ENCODE data around the gene FXYD2.

DNA sequence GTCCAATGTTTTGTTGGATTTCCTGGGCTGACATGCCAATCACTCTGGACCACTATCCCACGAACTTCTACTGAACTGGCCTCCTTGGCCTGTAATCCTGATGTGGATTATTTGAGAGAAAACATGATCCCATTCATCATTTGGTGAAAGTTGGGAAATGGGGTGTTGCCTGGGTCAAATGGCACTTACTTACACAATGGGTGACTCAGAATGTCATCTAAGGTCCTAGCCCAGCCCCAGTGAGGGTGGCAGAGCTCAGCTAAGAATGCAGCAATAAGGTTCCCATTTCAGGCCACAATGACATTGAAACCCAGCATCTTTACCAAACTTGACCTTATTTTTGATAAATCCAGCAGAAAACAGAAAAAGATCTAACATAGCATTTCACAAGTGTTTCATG, 19.5 kb downstream of the FXYD2 start:
- no peak for TF ChIP-seq POLR2AphosphoS5 (IDR thresholded peaks at IDR 0.05; ENCODE audit: low read depth, low read length)
- TF ChIP-seq POLR2A (IDR thresholded peaks at IDR 0.05; ENCODE audit: low read depth, low read length): no peak
